ENCODE measurements around the gene RIOK3. TPM values are rescaled to one million over a fixed set of nuclear protein-coding genes. Genes with fewer than 3 reads are reported as not detected.
"Not testable (repeated sequence)": the region's sequence is repeated elsewhere in the genome, so short reads cannot be mapped to it uniquely, and the experiment has no call there.

Gene RIOK3
- total RNA-seq, 1 donor from 2014 or later: 66.0 TPM

GRCh38 chr18:23494992-23495391 is 41.9 kb downstream of the RIOK3 start:
- FAIRE-seq (no peak), DNase-seq (ENCODE audit: low spot score in 2 of 2) (no peak)

- no peak for FAIRE-seq
Observed at GRCh38 chr18:23495723-23496440, 42.8 kb downstream of the RIOK3 start.

GRCh38 chr18:23498117-23498516 is 45.0 kb downstream of the RIOK3 start:
- FAIRE-seq: no peak

More at GRCh38 chr18:23495723-23496440, 42.8 kb downstream of the RIOK3 start:
- DNase-seq (ENCODE audit: low spot score in 2 of 2): no peak

GRCh38 chr18:23498877-23499276 is 45.8 kb downstream of the RIOK3 start:
- FAIRE-seq (no peak), DNase-seq (ENCODE audit: low spot score in 2 of 2) (peak; percentile 36 to 49)

More at GRCh38 chr18:23498117-23498516, 45.0 kb downstream of the RIOK3 start:
- DNase-seq (ENCODE audit: low spot score in 2 of 2): no peak

DNA sequence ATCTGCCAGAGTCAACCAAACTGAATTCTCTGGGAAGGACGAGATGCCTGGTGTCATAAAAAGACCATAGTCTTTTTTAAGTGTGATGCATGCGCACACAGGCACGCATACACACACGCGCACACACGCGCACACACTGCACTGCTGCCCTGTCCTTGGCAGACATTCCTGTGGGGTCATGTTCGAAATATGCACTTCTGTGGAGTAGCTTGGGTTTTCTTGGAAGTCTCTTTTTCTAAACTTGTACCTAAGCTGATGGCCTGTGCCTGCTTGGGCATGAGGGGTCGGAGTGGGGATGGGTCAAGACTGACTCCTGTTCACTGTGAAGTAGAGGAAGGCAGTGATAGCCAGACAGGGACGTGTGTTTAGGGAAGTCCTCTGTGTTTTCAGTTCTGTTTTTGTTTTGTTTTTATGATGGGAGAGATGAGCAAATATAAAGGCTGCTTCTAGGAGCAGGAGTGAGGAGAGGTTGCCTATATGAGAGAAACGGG is 46.2 kb downstream of the RIOK3 start:
- FAIRE-seq (no peak), DNase-seq (ENCODE audit: low spot score in 2 of 2) (no peak)

GRCh38 chr18:23501626-23502025 is 48.5 kb downstream of the RIOK3 start:
- FAIRE-seq (no peak), DNase-seq (ENCODE audit: low spot score in 2 of 2) (no peak)

- peak in 1 of 2 donors; percentile 17 for DNase-seq (ENCODE audit: low spot score in 2 of 2)
- FAIRE-seq: no peak
Observed at GRCh38 chr18:23502516-23503037, 49.5 kb downstream of the RIOK3 start.

DNA sequence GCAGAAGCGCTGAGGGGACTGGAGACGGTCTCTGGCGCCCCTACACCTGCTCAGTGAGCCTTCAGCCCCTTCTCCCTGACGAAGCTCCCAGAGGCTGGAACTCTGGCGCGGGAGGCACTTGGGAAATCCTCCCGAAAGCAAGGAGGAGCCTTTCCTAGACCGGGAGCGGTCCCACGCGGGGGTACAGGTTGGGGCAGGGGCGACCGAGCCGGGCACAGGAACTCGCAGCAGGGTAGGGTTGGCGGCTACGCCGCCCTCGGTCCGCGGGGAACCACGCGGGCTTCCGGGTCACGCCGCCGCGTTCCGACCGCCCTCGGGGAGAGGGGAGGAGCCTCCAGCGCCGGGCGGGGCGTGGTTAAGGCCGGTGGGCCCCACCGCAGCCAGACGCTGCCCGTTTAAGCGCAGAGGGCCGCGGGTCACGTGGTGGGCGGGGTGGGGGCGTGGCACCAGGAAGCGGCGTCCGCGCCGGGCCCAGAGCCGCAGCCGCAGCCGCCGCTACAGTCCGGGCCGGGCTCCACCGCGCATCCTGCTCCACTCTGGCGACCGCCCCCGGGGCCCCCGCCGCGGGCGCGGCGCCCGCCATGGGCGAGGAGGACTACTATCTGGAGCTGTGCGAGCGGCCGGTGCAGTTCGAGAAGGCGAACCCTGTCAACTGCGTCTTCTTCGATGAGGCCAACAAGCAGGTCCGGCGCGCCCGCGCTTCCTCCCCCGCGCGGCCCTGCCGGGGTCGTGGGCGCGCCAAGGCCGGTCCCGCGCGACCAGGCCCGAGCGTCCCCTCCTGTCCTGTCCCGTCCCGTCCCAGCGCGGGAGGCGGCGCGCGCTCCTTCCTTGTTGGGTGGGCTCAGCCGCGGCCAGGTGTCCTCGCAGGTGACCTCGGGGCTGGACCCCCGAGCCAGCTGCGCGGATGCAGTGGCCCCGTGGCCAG is 50.2 kb downstream of the RIOK3 start, which contains the start of gene RMC1:
Gene RMC1 (plus strand): TSS at position 474 of the 925 bp plus-strand sequence. CDS start 108 bp downstream, at position 582.
- FAIRE-seq (no peak), DNase-seq (ENCODE audit: low spot score in 2 of 2) (peak; percentile 95 to 97)

GRCh38 chr18:23503963-23504344 is 50.9 kb downstream of the RIOK3 start:
- no peak for FAIRE-seq
- no peak for DNase-seq (ENCODE audit: low spot score in 2 of 2)

DNA sequence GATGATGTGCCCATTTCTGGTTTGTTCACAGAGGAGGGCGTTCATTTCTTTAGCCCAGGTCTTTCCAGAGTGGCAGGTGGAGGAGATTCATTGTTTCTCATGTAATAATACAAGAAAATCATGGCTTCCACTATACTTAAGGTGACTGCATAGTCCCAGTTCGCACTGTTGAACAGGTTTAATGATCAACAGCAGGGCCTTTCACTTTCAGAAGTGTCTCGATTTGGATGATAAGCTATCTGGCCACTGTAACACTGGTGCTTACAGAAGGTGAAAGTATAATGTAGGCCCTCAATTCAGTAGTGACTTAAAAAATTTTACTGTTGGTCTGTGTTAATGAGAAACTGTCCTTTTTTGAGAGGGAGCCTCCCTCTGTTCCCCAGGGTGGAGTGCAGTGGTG is 51.6 kb downstream of the RIOK3 start:
- DNase-seq (ENCODE audit: low spot score in 2 of 2) (no peak), FAIRE-seq (no peak)

DNA sequence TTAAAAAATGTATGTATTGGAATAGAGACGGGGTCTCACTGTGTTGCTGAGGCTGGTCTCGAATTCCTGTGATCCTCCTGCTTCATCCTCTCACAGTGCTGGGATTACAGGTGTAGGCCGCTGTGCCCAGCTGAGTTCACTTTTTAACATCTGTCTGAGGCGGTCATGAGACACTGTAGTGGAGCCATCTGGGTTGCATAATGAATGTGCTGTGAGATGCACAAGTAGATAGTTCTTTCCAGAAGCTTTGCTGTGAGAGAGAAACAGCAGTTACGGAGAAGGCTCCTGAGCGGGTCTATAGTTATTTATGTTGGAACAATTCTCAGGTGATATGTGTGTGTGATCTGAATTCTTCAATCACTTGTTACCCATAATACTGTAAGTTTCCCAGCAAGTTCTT is 53.3 kb downstream of the RIOK3 start:
- DNase-seq (ENCODE audit: low spot score in 2 of 2) (no peak), FAIRE-seq (no peak)

DNA sequence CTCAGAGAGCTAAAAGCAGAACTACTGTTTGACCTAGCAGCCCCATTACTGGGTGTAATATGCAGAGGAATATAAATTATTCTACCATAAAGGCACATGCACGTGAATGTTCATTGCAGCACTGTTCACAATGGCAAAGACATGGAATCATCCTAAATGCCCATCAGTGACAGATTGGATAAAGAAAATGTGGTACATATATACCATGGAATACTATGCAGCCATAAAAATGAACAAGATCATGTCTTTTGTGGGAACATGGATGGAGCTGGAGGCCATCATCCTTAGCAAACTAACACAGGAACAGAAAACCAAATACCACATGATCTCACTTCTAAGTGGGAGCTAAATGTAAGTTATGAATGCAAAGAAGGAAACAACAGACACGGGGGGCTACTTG is 57.8 kb downstream of the RIOK3 start:
- DNase-seq (ENCODE audit: low spot score in 2 of 2); FAIRE-seq: not testable (repeated sequence)

DNA sequence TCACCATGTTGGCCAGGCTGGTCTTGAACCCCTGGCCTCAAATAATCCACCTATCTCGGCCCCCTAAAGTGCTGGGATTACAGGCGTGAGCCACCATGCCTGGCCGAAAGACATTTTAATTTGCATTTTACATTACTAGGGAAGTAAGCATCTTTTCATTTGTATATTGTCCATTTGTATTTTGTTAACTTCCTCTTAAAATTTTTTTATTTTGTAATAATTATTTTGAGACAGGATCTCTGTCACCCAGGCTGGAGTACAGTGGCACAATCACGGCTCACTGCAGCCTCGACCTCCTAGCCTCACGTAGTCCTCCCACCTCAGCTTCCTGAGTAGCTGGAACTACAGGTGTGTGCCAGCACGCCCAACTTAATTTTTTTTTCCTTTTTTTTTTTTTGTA is 59.1 kb downstream of the RIOK3 start:
- not testable (repeated sequence) for FAIRE-seq; DNase-seq (ENCODE audit: low spot score in 2 of 2)

DNA sequence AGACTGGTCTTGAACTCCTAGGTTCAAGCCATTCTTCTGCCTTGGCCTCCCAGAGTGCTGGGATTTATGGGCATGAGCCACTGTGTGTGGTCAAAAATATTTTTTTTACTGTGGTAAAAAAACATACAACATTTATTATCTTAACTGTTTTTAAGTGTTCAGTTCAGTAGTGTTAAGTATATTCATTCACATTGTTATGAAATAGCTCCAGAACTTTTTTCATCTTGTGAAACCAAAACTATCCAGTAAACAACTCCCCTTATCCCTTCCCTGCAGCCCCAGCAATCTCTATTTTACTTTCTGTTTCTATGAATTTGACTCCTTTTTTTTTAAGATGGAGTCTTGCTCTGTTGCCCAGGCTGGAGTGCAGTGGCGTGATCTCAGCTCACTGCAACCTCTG is 59.6 kb downstream of the RIOK3 start:
- FAIRE-seq: no peak
- no peak for DNase-seq (ENCODE audit: low spot score in 2 of 2)

DNA sequence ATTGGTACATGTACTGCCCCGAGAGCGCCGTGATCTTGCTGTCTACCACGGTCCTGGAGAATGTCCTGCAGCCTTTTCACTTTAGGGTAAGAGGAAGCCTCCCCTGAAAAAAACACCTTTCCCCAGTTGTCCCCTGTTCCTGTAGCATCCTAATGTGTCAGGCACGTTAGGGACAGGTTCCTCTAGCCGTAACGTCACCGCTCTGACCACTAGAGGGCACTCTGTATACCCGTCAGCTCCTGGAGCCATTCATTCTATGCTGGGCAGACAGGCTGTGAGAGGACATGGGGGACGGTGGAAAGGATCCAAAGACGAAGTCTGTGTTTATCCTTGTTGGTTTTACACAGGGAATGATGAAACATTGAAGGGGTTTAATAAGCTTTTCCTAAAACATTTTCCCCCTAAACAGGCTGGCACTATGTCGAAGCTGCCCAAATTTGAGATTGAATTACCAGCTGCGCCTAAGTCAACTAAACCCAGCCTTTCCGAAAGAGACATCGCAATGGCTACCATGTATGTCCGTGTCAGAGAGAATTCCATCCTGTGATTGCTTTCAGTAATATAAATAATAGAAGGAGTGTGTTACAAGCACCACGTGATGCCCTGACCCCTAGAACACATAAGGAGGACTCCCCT is 62.9 kb downstream of the RIOK3 start:
- DNase-seq (ENCODE audit: low spot score in 2 of 2): peak; percentile 31 to 66
- FAIRE-seq: no peak

DNA sequence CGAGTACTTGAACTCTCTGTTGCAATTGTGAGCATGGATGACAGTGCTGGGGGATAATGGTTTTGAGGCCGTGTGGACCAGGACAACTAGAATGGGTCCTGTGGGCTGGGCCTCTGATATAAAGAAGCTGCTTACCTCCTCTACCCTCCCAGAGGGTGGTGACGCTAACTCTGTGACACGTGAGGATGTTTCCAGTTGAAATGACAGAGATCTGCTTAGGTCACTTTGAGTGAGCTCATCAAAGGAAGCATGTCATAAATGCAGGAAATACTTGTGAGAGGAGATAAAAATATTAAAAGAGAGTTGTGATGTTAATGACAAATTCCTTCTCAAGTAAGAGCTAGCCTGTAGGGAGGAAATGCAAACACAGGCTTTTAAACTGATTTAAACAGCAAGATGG is 66.6 kb downstream of the RIOK3 start:
- FAIRE-seq: no peak

GRCh38 chr18:23521271-23521670 is 68.2 kb downstream of the RIOK3 start:
- FAIRE-seq (no peak), DNase-seq (ENCODE audit: low spot score in 2 of 2) (no peak)

More for the DNA sequence above, 66.6 kb downstream of the RIOK3 start:
- no peak for DNase-seq (ENCODE audit: low spot score in 2 of 2)

DNA sequence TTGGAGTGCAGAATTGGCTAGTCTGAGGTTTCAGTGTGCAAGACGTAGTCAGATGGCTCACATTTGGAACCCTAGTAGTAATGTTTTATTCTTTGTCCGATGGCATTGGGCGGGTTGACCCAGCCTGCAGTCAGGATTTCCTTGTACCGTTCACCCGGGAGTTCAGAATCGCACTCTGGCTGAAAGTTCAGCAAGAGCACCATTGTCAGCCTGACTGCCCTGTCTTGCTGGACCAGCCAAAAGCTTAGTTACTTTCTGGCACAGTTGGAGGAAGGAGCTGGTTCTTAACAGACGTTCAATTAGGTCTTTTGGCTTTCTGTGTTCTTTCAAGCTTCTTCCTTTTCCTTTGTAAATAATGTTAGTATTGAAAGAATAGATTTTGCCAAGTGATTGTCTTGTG is 68.8 kb downstream of the RIOK3 start:
- DNase-seq (ENCODE audit: low spot score in 2 of 2): no peak
- FAIRE-seq: no peak

DNA sequence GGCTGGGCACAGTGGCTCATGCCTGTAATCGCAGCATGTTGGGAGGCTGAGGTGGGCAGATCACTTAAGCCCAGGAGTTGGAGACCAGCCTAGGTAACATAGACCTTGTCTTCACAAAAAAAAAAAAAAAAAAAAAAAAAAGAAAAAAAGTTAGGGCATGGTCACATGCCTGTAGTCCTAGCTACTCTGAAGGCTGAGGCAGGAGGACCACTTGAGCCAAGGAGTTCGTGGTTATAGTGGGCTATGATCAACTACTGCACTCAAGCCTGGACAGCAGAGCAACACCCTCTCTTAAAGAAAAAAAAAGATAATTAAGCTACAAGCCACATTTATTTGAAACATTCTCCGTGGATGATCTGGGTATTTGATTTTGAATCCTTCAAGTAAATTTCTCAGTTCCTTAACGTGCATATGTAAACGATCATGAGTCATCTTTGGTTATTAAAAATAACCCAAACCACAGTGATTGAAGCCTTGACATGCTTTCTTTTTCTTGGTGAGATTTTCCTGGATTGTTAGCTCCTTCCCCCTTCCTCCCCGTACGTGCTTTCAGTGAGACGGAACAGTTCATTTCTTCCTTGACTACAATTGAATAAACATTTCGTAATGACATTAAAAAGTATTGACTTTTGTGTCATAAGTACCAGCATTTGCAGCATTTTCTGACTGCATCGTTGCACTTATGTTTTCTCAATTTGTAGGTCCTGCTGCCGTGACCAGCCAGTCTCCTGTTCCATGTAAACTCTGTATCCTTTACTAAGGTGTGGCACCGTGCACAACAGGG is 70.5 kb downstream of the RIOK3 start:
- DNase-seq (ENCODE audit: low spot score in 2 of 2): no peak
- no peak for FAIRE-seq

Data from frontal cortex (tissue), 4 donors.